OCI-LY7 (cell line): ENCODE measurements around the gene GAS7.

Experiments used
- EZH2phosphoT487 ChIP-seq: fragments of 200-600 bp; sonication (generic); IDR thresholded peaks from 2 replicates; pipeline ENCODE4 v1.6.1; 2018; ENCODE audit warnings: low read depth, borderline replicate concordance, mild to moderate bottlenecking, mixed run types, antibody characterized with exemption, low read length, moderate library complexity, mixed read lengths
- TF ChIP-seq, protein P1 (sequence below): fragments of 200-600 bp; sonication (generic); conservative IDR thresholded peaks from 2 replicates; pipeline ENCODE4 v1.5.1; 2014; ENCODE audit warnings: mild to moderate bottlenecking, antibody characterized with exemption, low read length, moderate library complexity, mixed read lengths

DNA sequence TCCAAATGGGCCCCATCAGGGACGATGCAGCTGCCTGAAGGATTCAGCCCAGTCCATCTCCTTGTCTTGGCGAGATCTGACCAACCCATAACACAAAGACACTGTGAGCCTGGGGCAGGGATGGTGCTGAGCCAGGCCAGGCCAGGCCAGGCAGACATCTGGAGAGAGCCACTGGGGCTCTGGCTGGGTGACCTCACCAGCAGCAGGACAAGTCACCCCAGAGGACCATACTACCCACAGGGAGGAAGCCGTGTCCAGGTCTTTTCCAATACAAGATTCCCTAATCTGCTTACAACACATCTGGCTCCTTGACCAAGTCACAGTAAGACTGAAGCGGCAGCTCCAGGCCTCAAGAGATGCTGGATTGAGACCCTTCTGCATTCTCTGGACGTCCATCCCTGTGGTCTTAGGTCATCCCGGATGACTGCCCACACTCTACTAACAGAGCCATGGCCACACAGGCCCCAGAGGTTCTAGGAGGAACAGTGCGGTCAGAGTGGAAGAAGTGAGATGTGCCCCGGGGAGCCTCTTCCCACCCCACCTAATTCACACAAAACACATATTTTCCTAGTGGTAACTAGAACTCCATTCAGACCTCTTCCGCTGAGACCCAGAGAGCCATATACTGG, 211.5 kb downstream of the GAS7 start:
- TF ChIP-seq, protein P1, sequence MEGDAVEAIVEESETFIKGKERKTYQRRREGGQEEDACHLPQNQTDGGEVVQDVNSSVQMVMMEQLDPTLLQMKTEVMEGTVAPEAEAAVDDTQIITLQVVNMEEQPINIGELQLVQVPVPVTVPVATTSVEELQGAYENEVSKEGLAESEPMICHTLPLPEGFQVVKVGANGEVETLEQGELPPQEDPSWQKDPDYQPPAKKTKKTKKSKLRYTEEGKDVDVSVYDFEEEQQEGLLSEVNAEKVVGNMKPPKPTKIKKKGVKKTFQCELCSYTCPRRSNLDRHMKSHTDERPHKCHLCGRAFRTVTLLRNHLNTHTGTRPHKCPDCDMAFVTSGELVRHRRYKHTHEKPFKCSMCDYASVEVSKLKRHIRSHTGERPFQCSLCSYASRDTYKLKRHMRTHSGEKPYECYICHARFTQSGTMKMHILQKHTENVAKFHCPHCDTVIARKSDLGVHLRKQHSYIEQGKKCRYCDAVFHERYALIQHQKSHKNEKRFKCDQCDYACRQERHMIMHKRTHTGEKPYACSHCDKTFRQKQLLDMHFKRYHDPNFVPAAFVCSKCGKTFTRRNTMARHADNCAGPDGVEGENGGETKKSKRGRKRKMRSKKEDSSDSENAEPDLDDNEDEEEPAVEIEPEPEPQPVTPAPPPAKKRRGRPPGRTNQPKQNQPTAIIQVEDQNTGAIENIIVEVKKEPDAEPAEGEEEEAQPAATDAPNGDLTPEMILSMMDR = no peak
- no peak for TF ChIP-seq EZH2phosphoT487
